ENCODE results near the gene RGS2. TPM values are rescaled to one million over a fixed set of nuclear protein-coding genes. Genes with fewer than 3 reads are reported as not detected.

RGS2 gene
- total RNA-seq, 1 experiment from 2014 or later: 4.5 TPM

DNA sequence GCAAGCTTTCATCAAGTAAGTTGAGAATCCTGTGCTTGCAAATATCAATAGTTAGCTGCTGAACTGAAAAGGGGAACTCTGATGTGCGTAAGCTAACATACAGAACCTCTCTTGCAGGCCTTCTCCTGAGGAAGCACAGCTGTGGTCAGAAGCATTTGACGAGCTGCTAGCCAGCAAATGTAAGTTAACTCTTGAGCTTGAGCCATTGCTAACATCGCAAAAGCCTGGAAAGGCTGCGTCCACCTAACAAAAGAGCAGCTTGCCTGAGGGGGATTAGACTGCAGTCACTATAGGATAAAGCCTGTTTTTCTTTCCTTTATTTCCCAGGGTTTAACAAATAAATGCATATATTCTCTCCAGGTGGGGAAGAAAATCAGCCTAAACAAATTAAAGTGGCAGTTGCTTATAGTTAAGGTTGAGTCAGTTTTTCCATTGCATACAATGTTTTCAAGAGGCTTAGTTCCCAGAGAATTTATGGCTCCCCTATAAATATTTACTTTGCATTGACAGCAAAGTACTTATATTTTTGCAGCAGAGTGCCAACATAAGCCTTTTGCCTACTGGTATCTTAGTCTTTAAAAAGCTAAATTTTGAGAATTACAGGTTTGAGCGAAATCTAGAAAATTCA lies 1.5 kb downstream of the RGS2 start:
- peak overlapping the region in 1 of 2 experiments; percentile 76; a peak in 1 of 4 replicates for H3K4me3 ChIP-seq (ENCODE audit: low read depth in 2 of 2, low read length in 2 of 2)
- intact Hi-C loops (cut with micrococcal nuclease; ENCODE audit: unreplicated experiment): no loop called here
- H3K36me3 ChIP-seq (ENCODE audit: control insufficient read depth, insufficient read depth, low read length): no peaks in the 10 kb centered on the region; the same call in 1 of the 2 replicates
- no TSS peak for BruUV-seq (replicated peaks)
- TF ChIP-seq, protein P1, sequence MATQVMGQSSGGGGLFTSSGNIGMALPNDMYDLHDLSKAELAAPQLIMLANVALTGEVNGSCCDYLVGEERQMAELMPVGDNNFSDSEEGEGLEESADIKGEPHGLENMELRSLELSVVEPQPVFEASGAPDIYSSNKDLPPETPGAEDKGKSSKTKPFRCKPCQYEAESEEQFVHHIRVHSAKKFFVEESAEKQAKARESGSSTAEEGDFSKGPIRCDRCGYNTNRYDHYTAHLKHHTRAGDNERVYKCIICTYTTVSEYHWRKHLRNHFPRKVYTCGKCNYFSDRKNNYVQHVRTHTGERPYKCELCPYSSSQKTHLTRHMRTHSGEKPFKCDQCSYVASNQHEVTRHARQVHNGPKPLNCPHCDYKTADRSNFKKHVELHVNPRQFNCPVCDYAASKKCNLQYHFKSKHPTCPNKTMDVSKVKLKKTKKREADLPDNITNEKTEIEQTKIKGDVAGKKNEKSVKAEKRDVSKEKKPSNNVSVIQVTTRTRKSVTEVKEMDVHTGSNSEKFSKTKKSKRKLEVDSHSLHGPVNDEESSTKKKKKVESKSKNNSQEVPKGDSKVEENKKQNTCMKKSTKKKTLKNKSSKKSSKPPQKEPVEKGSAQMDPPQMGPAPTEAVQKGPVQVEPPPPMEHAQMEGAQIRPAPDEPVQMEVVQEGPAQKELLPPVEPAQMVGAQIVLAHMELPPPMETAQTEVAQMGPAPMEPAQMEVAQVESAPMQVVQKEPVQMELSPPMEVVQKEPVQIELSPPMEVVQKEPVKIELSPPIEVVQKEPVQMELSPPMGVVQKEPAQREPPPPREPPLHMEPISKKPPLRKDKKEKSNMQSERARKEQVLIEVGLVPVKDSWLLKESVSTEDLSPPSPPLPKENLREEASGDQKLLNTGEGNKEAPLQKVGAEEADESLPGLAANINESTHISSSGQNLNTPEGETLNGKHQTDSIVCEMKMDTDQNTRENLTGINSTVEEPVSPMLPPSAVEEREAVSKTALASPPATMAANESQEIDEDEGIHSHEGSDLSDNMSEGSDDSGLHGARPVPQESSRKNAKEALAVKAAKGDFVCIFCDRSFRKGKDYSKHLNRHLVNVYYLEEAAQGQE (IDR thresholded peaks at IDR 0.05; ENCODE audit: insufficient read depth in 1 of 2, low read depth in 2 of 2, low read length in 1 of 2): no peak
- TF ChIP-seq TCF7L2 (IDR thresholded peaks at IDR 0.05; ENCODE audit: low read depth, low read length) (no peak), POLR2AphosphoS5 (IDR thresholded peaks at IDR 0.05; ENCODE audit: low read depth, low read length) (no peak), SIN3A (IDR thresholded peaks at IDR 0.05; ENCODE audit: borderline replicate concordance, insufficient read depth, low read depth, low read length) (no peak)
- TF ChIP-seq, protein P2, sequence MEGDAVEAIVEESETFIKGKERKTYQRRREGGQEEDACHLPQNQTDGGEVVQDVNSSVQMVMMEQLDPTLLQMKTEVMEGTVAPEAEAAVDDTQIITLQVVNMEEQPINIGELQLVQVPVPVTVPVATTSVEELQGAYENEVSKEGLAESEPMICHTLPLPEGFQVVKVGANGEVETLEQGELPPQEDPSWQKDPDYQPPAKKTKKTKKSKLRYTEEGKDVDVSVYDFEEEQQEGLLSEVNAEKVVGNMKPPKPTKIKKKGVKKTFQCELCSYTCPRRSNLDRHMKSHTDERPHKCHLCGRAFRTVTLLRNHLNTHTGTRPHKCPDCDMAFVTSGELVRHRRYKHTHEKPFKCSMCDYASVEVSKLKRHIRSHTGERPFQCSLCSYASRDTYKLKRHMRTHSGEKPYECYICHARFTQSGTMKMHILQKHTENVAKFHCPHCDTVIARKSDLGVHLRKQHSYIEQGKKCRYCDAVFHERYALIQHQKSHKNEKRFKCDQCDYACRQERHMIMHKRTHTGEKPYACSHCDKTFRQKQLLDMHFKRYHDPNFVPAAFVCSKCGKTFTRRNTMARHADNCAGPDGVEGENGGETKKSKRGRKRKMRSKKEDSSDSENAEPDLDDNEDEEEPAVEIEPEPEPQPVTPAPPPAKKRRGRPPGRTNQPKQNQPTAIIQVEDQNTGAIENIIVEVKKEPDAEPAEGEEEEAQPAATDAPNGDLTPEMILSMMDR (IDR thresholded peaks at IDR 0.05): no peak
- ATAC-seq (no peak), DNase-seq (ENCODE audit: low read depth, low spot score) (no peak)
- in situ Hi-C loops (cut with HindIII; ENCODE audit: low pct_unique_long_range_greater_than_20kb, low sequenced_read_pairs): no loop called here
- H3K4me1 ChIP-seq (ENCODE audit: control insufficient read depth, insufficient read depth, low read length): peaks cover 17% of the 10 kb centered on the region
- ChIA-PET POLR2A (no interaction called here), CTCF (no interaction called here)
- no peaks in the 10 kb centered on the region for H3K9me3 ChIP-seq (ENCODE audit: control insufficient read depth, insufficient read depth, low read depth, low read length)
- no peaks in the 10 kb centered on the region for H3K27me3 ChIP-seq (ENCODE audit: control insufficient read depth, insufficient read depth, low read length)
- no peak overlapping the region for H3K27ac ChIP-seq (ENCODE audit: low read length)

DNA sequence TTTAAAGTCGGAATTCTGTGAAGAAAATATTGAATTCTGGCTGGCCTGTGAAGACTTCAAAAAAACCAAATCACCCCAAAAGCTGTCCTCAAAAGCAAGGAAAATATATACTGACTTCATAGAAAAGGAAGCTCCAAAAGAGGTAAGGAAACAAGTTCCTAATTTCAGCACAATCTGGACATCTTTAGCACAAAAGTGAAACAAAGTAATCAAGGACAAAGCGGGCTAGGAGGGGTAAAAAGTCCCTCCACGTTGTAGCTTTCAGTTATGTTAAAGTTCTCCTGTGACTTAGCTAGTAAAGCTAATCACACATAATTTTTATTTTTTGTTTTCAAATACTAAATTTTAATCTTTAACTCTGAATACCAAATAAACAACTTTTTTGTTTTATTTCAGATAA lies 2.2 kb downstream of the RGS2 start:
- in situ Hi-C loops (cut with HindIII; ENCODE audit: low pct_unique_long_range_greater_than_20kb, low sequenced_read_pairs): no loop called here
- intact Hi-C loops (cut with micrococcal nuclease; ENCODE audit: unreplicated experiment): no loop called here
- no peaks in the 10 kb centered on the region for H3K27me3 ChIP-seq (ENCODE audit: control insufficient read depth, insufficient read depth, low read length)
- H3K4me1 ChIP-seq (ENCODE audit: control insufficient read depth, insufficient read depth, low read length): peaks cover 17% of the 10 kb centered on the region
- TF ChIP-seq, protein P1 (IDR thresholded peaks at IDR 0.05; ENCODE audit: insufficient read depth in 1 of 2, low read depth in 2 of 2, low read length in 1 of 2): no peak
- TF ChIP-seq, protein P2 (IDR thresholded peaks at IDR 0.05): no peak
- TF ChIP-seq SIN3A (IDR thresholded peaks at IDR 0.05; ENCODE audit: borderline replicate concordance, insufficient read depth, low read depth, low read length) (no peak), POLR2AphosphoS5 (IDR thresholded peaks at IDR 0.05; ENCODE audit: low read depth, low read length) (no peak), TCF7L2 (IDR thresholded peaks at IDR 0.05; ENCODE audit: low read depth, low read length) (no peak)
- POLR2A ChIA-PET: no interaction called here
- no peak overlapping the region for H3K27ac ChIP-seq (ENCODE audit: low read length)
- CTCF ChIA-PET: no interaction called here
- H3K36me3 ChIP-seq (ENCODE audit: control insufficient read depth, insufficient read depth, low read length): no peaks in the 10 kb centered on the region; the same call in 1 of the 2 replicates
- H3K9me3 ChIP-seq (ENCODE audit: control insufficient read depth, insufficient read depth, low read depth, low read length): no peaks in the 10 kb centered on the region
- DNase-seq (ENCODE audit: low read depth, low spot score) (no peak), ATAC-seq (no peak)
- no peak overlapping the region; a peak in 1 of 4 replicates for H3K4me3 ChIP-seq (ENCODE audit: low read depth in 2 of 2, low read length in 2 of 2)
- no TSS peak for BruUV-seq (replicated peaks)
